HepG2 (cell line): ENCODE measurements around the gene SECTM1. TPM values are rescaled to one million over a fixed set of nuclear protein-coding genes. Genes with fewer than 3 reads are reported as not detected.

Experiments used
- AGO2 ChIP-seq: fragments of 200-400 bp; formaldehyde crosslinking; optimal IDR thresholded peaks from 2 replicates; pipeline ENCODE3; 2017; ENCODE audit warnings: mild to moderate bottlenecking, low read depth, low read length, moderate library complexity
- AKAP8 ChIP-seq: sonication (generic); formaldehyde crosslinking; IDR thresholded peaks from 2 replicates; pipeline ENCODE4 v1.5.1; 2020; ENCODE audit warnings: mild to moderate bottlenecking, missing genetic modification reagents
- CHD2 ChIP-seq: IDR thresholded peaks from 2 replicates; pipeline ENCODE4 v1.6.1; 2011; ENCODE audit warnings: low read depth, low read length, improper control_type of control experiment
- HMGA1 ChIP-seq: sonication (generic); formaldehyde crosslinking; conservative IDR thresholded peaks from 2 replicates; pipeline ENCODE4 v1.4.0; 2020; ENCODE audit warnings: missing genetic modification reagents
- HNRNPK ChIP-seq: fragments of 200-400 bp; formaldehyde crosslinking; IDR thresholded peaks from 2 replicates; pipeline ENCODE4 v1.6.1; 2018; ENCODE audit warnings: low read length, low read depth, moderate library complexity, mild to moderate bottlenecking; ENCODE audit not compliant: poor library complexity, severe bottlenecking
- HOXA3 ChIP-seq: sonication (generic); formaldehyde crosslinking; IDR thresholded peaks from 2 replicates; pipeline ENCODE4 v1.5.0; 2020; ENCODE audit warnings: missing genetic modification reagents
- KDM4B ChIP-seq: sonication (generic); formaldehyde crosslinking; IDR thresholded peaks from 2 replicates; pipeline ENCODE4 v1.4.0; 2020; ENCODE audit warnings: missing genetic modification reagents
- MAFF ChIP-seq: IDR thresholded peaks from 2 replicates; pipeline ENCODE4 v1.6.1; 2011; ENCODE audit warnings: low read depth, low read length, improper control_type of control experiment
- MAFK ChIP-seq, 2 experiments: IDR thresholded peaks in 1 of 2; conservative IDR thresholded peaks in 1 of 2; 2 replicates each; pipeline ENCODE4 v1.6.1; 2011; ENCODE audit warnings: improper control_type of control experiment in 2 of 2, low read length in 2 of 2
- RAD21 ChIP-seq: fragments of 450-650 bp; formaldehyde crosslinking; IDR thresholded peaks from 2 replicates; pipeline ENCODE4 v1.5.0; 2020; ENCODE audit warnings: mild to moderate bottlenecking
- RFX5 ChIP-seq: IDR thresholded peaks from 2 replicates; pipeline ENCODE4 v1.6.1; 2011; ENCODE audit warnings: low read depth, low read length, improper control_type of control experiment
- SP2 ChIP-seq: sonication (generic); formaldehyde crosslinking; IDR thresholded peaks from 2 replicates; pipeline ENCODE4 v1.5.1; 2020; ENCODE audit warnings: mild to moderate bottlenecking, missing genetic modification reagents
- TBP ChIP-seq: sonication (generic); formaldehyde crosslinking; IDR thresholded peaks from 2 replicates; pipeline ENCODE4 v1.5.0; 2020; ENCODE audit warnings: missing genetic modification reagents
- TMF1 ChIP-seq: sonication (generic); formaldehyde crosslinking; IDR thresholded peaks from 2 replicates; pipeline ENCODE4 v1.8.1; 2022; ENCODE audit warnings: low read depth, missing genetic modification reagents
- TSC22D2 ChIP-seq: sonication (generic); formaldehyde crosslinking; IDR thresholded peaks from 2 replicates; pipeline ENCODE4 v1.5.1; 2020; ENCODE audit warnings: missing genetic modification reagents, mild to moderate bottlenecking, borderline replicate concordance
- ZEB1 ChIP-seq: IDR thresholded peaks from 2 replicates; pipeline ENCODE4 v1.6.1; 2012; ENCODE audit warnings: mild to moderate bottlenecking, low read depth, inconsistent platforms; ENCODE audit not compliant: insufficient replicate concordance
- ZFP82 ChIP-seq: sonication (generic); formaldehyde crosslinking; IDR thresholded peaks from 2 replicates; pipeline ENCODE4 v1.5.1; 2020; ENCODE audit warnings: mild to moderate bottlenecking, missing genetic modification reagents, borderline replicate concordance
- ZIK1 ChIP-seq: sonication (generic); formaldehyde crosslinking; IDR thresholded peaks from 2 replicates; pipeline ENCODE4 v1.5.0; 2020; ENCODE audit warnings: mild to moderate bottlenecking, low read depth, missing genetic modification reagents, borderline replicate concordance
- ZNF225 ChIP-seq: sonication (generic); formaldehyde crosslinking; IDR thresholded peaks from 2 replicates; pipeline ENCODE4 v1.4.0; 2020; ENCODE audit warnings: mild to moderate bottlenecking, missing genetic modification reagents
- ZNF432 ChIP-seq: sonication (generic); formaldehyde crosslinking; IDR thresholded peaks from 2 replicates; pipeline ENCODE4 v1.5.0; 2020; ENCODE audit warnings: missing genetic modification reagents, mild to moderate bottlenecking, borderline replicate concordance
- ZNF660 ChIP-seq: sonication (generic); formaldehyde crosslinking; IDR thresholded peaks from 2 replicates; pipeline ENCODE4 v1.5.1; 2020; ENCODE audit warnings: mild to moderate bottlenecking, low read depth, missing genetic modification reagents, borderline replicate concordance
- ZNF674 ChIP-seq: sonication (generic); formaldehyde crosslinking; IDR thresholded peaks from 2 replicates; pipeline ENCODE4 v1.5.0; 2020; ENCODE audit warnings: low read depth, mild to moderate bottlenecking, missing genetic modification reagents
- polyA plus RNA-seq, 8 experiments: library from polyadenylated mRNA; depleted of rRNA in 3 of 8; stranded (reverse) in 7 of 8; unstranded in 1 of 8; fragments of >200 nt; fragmentation: Illumina TruSeq in 4 of 8; extraction: Trizol in 4 of 8; gene quantifications; 2 replicates each; pipeline versions ENCODE4 v1.2.1 to v1.2.3, GENCODE V29; 2011 to 2016; ENCODE audit warnings: low read depth in 4 of 8, missing spikeins in 1 of 8, mixed read lengths in 1 of 8; ENCODE audit not compliant: insufficient read depth in 1 of 8
- total RNA-seq, 5 experiments: library from RNA; depleted of rRNA; stranded (reverse); fragments of >200 nt; fragmentation: Illumina TruSeq; extraction: Trizol; gene quantifications; 2 replicates each; pipeline ENCODE4 v1.2.3, GENCODE V29; 2016; ENCODE audit warnings: low read depth in 1 of 5
- TF ChIP-seq, protein P1 (sequence below): sonication (generic); formaldehyde crosslinking; IDR thresholded peaks from 2 replicates; pipeline ENCODE4 v1.5.0; 2020; ENCODE audit warnings: missing genetic modification reagents, mild to moderate bottlenecking, borderline replicate concordance
- TF ChIP-seq, protein P2 (sequence below): IDR thresholded peaks from 2 replicates; pipeline ENCODE4 v1.6.1; 2016
- TF ChIP-seq, protein P3 (sequence below): sonication (generic); formaldehyde crosslinking; IDR thresholded peaks from 2 replicates; pipeline ENCODE4 v1.4.0; 2020; ENCODE audit warnings: low read depth, mild to moderate bottlenecking, missing genetic modification reagents
- TF ChIP-seq, protein P4 (sequence below): sonication (generic); formaldehyde crosslinking; IDR thresholded peaks from 2 replicates; pipeline ENCODE4 v1.4.0; 2020; ENCODE audit warnings: missing genetic modification reagents
- TF ChIP-seq, protein P5 (sequence below), 2 experiments: fragments of 450-650 bp in 1 of 2; sonication (generic) in 1 of 2; formaldehyde crosslinking; IDR thresholded peaks; 2 replicates each; pipeline versions ENCODE4 v1.5.0 to v1.8.0; 2020 to 2022; ENCODE audit warnings: mild to moderate bottlenecking in 1 of 2, missing genetic modification reagents in 1 of 2

The SECTM1 gene
- total and polyA plus RNA-seq, 2 of the 13 experiments (the other 11 are each of a cell fraction or from before 2014, with no cell fraction given) = 3.5 to 5.3 TPM

DNA sequence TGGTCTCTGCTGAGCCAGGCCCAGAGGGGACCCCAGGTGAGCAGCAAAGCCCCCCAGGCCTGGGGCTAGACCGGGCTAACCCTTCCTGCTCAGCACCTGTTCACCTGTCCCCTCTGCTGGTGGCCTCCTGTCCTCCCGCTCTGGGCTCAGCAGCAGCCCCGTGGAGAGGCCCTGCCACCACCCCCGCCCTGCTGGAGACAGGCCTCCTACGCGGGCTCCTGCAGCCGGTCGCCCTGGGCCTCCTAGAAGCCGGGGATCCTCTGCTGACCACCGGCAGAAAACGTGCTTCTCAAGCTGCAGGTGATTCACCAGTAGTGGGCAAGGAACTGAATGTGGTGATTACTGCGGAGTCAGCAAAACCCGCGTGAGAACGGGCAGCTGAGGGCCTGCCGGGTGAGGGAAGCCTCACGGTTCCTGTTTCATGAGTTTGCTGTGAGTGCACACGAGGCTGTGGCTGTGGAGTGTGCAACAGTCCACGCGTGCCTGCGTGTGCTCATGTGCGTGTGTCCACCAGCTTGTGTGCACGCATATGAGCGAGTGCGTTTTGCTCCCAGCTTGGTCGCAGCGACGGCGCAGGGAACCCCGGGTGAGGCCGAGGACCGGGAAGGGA is 792 bp downstream of the SECTM1 start (continued):
- TF ChIP-seq MAFF (peak; percentile 100), HNRNPK (no peak), CHD2 (no peak), TSC22D2 (CRISPR knock-in tag) (0 out of 2 replicates have a peak, but pooled peaks have one; percentile 18), SP2 (0 out of 2 replicates have a peak, but pooled peaks have one; percentile 38), TMF1 (CRISPR knock-in tag) (no peak), ZNF660 (no peak), RAD21 (CRISPR knock-in tag) (peak; percentile 42; the same call in 1 of the 2 replicates), AGO2 (peak; percentile 36), ZNF432 (CRISPR knock-in tag) (no peak), ZNF674 (no peak), AKAP8 (no peak), RFX5 (no peak), HOXA3 (CRISPR knock-in tag) (peak; percentile 33; the same call in 1 of the 2 replicates), TBP (CRISPR knock-in tag) (no peak), MAFK (conservative IDR thresholded peaks at IDR 0.05 in 1 of 2, IDR thresholded peaks at IDR 0.05 in 1 of 2; ENCODE audit: low read length in 2 of 2) (peak; percentile 100), ZIK1 (CRISPR knock-in tag) (no peak), ZEB1 (peak; percentile 35), KDM4B (CRISPR knock-in tag) (no peak), ZFP82 (CRISPR knock-in tag) (no peak), HMGA1 (CRISPR knock-in tag) (no peak), ZNF225 (CRISPR knock-in tag) (peak; percentile 6; the same call in 1 of the 2 replicates)
- TF ChIP-seq, protein P1, sequence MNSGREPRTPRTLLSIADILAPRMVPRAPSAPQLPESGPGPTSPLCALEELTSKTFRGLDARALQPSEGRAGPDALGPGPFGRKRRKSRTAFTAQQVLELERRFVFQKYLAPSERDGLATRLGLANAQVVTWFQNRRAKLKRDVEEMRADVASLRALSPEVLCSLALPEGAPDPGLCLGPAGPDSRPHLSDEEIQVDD = no peak
- TF ChIP-seq, protein P2, sequence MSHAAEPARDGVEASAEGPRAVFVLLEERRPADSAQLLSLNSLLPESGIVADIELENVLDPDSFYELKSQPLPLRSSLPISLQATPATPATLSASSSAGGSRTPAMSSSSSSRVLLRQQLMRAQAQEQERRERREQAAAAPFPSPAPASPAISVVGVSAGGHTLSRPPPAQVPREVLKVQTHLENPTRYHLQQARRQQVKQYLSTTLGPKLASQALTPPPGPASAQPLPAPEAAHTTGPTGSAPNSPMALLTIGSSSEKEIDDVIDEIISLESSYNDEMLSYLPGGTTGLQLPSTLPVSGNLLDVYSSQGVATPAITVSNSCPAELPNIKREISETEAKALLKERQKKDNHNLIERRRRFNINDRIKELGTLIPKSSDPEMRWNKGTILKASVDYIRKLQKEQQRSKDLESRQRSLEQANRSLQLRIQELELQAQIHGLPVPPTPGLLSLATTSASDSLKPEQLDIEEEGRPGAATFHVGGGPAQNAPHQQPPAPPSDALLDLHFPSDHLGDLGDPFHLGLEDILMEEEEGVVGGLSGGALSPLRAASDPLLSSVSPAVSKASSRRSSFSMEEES (CRISPR knock-in tag) = no peak
- TF ChIP-seq, protein P3, sequence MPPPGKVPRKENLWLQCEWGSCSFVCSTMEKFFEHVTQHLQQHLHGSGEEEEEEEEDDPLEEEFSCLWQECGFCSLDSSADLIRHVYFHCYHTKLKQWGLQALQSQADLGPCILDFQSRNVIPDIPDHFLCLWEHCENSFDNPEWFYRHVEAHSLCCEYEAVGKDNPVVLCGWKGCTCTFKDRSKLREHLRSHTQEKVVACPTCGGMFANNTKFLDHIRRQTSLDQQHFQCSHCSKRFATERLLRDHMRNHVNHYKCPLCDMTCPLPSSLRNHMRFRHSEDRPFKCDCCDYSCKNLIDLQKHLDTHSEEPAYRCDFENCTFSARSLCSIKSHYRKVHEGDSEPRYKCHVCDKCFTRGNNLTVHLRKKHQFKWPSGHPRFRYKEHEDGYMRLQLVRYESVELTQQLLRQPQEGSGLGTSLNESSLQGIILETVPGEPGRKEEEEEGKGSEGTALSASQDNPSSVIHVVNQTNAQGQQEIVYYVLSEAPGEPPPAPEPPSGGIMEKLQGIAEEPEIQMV = no peak
- TF ChIP-seq, protein P4, sequence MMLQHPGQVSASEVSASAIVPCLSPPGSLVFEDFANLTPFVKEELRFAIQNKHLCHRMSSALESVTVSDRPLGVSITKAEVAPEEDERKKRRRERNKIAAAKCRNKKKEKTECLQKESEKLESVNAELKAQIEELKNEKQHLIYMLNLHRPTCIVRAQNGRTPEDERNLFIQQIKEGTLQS (CRISPR knock-in tag) = no peak
- TF ChIP-seq, protein P5, sequence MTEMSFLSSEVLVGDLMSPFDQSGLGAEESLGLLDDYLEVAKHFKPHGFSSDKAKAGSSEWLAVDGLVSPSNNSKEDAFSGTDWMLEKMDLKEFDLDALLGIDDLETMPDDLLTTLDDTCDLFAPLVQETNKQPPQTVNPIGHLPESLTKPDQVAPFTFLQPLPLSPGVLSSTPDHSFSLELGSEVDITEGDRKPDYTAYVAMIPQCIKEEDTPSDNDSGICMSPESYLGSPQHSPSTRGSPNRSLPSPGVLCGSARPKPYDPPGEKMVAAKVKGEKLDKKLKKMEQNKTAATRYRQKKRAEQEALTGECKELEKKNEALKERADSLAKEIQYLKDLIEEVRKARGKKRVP (CRISPR knock-in tag; IDR thresholded peaks at IDR 0.05) = no peak
